HG03432 (cell line): ENCODE results near the gene MAGI3.
"Not testable (repeated sequence)": the region's sequence is repeated elsewhere in the genome, so short reads cannot be mapped to it uniquely, and the experiment has no call there.

ENCODE experiments used
- ATAC-seq: cut with Tn5 transposase; IDR thresholded peaks from one replicate; pipeline ENCODE4 v1.9.1; 2021; ENCODE audit warnings: mild to moderate bottlenecking, moderate library complexity; ENCODE audit not compliant: unreplicated experiment

Gene MAGI3

DNA sequence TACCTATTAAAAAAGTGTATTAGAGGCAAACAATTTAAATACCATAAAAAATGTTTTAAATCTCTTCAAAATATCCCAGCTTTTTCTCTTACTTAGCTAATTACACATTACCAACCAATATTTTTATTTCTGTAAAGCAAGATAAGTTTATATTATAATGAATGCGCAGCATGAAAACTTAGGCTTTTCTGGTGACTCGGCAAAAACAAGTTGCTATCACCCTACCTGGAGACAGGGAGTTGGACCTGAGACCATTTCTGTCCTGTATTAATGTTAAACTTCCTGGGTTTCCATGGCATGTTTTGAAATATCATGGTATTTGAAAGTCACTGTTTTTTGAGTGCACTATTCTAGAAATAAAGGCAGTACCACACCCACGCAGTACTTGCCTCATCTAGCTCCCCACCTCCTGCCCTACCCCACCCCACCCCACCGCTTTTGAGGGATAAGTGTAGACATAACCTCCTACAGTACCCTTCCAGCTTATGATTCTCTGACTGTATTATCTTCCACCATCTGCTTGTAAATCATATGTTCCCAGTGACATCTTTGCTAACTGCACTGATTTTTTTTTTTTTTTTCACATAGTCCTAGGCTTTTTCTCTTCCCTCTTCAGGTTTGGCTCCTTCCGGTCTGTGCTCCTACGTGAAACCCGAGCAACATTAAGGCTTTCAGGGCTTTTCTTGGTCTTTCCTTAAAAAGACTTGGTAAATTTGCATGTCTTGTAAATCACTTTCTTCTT lies 291.5 kb downstream of the MAGI3 start:
- no peak for ATAC-seq

DNA sequence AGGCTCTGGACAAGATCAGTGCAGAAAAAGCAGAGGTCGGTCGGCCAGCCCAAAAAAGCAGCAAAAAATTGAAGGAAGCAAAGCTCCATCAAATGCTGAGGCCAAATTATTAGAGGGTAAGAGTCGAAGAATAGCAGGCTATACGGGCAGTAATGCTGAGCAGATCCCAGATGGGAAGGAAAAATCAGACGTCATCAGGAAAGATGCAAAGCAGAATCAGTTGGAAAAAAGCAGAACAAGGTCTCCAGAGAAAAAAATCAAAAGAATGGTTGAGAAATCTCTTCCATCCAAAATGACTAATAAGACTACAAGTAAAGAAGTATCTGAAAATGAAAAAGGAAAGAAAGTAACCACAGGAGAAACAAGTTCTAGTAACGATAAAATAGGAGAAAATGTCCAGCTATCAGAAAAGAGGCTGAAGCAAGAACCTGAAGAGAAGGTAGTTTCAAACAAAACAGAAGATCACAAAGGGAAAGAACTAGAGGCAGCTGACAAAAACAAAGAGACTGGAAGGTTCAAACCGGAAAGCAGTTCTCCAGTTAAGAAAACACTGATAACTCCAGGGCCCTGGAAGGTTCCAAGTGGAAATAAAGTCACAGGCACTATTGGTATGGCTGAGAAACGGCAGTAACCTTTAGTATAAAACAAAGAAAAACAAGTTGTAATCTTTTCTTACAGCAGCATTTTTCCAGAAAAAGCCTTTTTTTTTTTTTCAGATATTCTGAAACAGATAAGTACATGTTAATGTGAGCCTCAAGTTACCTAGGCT lies 293.3 kb downstream of the MAGI3 start:
- no peak for ATAC-seq

DNA sequence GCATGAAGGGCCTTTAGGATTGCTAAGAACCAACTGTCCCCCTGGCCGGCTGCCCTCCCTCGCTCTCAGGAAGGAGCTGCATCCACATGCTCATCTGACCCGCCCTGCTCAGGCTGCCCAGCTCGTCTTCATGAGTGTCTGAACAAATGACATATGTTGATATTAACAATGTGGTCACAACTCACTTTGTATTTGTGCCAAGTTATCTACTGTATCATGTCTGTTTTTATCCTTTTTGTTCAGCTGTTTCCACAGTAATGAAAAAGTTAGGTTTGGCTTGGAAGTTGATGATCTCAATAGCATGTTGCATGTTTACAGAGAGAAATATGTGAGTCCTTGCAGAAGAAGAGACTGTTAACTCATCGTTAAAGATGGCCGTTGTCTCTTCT lies 293.8 kb downstream of the MAGI3 start:
- ATAC-seq, result no peak

DNA sequence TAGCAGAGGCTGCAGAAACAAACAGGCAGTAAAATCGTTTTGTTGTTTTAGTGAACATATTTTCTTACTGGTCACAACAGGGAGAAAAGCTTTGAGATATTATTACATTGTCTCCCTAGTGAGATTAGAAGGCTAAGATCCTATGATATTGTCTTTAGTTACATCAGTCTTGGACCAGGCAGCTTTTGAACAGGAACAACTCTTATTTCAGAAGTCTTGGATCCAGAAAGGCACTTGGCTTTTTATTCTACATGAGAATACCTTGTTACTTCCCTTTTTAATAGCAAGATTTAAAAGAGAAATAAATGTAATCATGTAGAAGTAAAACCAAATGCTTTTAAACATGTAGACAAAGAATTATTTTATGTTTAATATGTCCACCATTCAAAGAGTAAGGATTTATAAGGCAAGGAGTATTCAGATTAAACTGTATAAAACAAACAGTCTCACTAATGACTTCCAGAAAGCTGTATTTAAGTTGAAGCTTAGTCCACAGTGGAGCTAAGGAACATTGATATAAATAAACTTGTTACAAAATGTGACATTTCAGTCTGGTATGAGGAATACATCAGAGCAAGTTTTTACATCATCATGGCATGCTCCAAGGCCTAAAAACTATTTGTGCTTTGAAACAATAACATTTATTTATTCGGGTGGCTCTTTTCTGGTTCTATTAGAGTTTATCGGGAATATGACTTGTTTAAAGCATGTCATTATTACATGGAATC lies 296.7 kb downstream of the MAGI3 start:
- no peak for ATAC-seq

DNA sequence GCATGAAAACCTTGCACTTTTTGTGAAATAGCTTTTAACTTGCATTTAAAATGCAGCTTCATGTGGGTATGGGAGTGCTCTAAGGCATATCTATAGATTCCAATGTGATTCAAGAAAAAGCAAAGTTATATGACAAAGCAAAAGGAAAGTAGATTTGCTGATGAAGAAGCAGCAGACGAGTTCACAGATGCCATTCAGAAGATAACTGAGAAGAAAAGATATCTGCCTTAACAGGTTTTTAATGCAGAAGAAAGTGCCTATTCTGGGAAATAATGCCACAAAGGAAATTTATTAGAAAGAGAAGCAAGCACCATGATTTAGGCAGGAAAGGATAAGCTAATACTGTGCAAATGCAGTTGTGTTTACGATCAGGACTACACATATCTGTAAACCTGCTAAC lies 300.9 kb downstream of the MAGI3 start:
- no peak for ATAC-seq

DNA sequence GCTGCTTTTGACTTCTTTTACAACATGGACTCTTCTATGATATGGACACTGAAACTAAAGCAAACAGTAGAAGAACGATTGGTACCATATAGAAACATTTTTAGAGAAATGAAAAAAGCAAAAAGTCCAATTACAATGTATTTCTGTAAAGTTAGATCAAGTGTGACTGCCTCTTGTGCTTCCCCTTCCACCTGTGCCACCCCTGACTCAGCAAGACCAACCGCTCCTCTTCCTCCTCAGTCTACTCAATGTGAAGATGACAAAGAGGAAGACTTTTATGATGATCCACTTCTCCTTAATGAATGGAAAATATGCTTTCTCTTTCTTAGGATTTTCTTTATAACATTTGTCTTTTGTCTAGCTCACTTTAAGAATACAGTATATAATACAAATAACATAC lies 302.0 kb downstream of the MAGI3 start:
- ATAC-seq, result no peak

- no peak for ATAC-seq
These were observed 302.6 kb downstream of the MAGI3 start for GRCh38 chr1:113692824-113693431.

GRCh38 chr1:113694910-113695309 lies 304.6 kb downstream of the MAGI3 start:
- ATAC-seq, result no peak

GRCh38 chr1:113701429-113701828 lies 311.1 kb downstream of the MAGI3 start:
- no peak for ATAC-seq

- no peak for ATAC-seq
These were observed 324.4 kb downstream of the MAGI3 start for GRCh38 chr1:113714606-113715269.

- not testable (repeated sequence) for ATAC-seq
These were observed 327.2 kb downstream of the MAGI3 start for GRCh38 chr1:113717506-113717905.

- ATAC-seq, result not testable (repeated sequence)
These were observed 328.3 kb downstream of the MAGI3 start for GRCh38 chr1:113718621-113719020.

GRCh38 chr1:113721010-113721409 lies 330.7 kb downstream of the MAGI3 start:
- ATAC-seq, result no peak

DNA sequence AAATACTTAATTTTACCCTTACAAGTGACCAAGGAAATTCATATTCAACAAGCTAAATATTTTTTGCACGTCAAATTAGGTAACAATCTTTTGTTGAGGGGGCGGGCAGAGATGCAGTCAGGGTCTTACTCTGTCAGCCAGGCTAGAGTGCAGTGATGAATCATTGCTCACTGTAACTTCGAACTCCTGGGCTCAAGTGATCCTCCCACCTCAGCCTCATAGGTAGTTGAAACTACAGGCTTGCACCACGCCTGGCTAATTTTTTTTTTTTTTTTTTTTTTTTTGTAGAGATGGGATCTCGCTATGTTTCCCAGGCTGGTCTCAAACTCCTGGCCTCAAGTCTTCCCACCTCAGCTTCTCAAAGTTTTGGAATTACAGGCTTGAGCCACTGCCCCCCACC lies 342.5 kb downstream of the MAGI3 start:
- no peak for ATAC-seq

DNA sequence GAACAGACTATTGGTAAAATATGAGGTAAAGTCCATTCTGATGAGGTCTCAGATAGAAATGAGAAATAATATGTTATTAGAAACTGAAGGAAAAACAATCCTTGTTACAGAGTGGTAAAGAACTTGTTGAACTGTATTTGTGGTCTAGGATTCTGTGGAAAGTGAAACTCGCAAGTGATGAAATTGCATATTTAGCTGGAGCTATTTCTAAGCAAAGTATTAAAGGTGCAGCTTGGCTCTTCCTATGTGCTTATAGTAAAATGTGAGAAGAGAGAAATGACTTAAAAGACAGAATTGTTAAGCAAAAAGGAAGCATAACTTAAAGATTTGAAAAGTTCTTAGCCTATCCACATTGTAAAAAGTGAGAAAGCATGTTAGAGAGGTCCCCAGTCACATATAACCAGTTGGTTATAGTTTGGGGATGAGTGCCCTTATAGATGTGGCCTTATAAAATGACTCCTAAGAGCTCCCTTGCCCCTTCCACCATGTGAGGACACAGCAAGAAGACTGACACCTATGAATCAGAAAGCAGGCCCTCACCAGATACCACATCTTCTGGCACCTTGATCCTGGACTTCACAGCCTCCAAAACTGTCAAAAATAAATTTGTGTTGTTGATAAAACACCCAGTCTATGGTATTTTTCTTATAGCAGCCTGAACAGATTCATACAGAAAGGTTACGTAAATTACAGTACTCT lies 344.2 kb downstream of the MAGI3 start:
- no peak for ATAC-seq
